GM18511 (cell line): ENCODE measurements around the gene SKP1.

Experiments
- ATAC-seq: cut with Tn5 transposase; IDR thresholded peaks from one replicate; pipeline ENCODE4 v1.9.1; 2021; ENCODE audit warnings: mild to moderate bottlenecking, moderate library complexity; ENCODE audit not compliant: unreplicated experiment

The SKP1 gene

GRCh38 chr5:134143944-134144941 is 32.5 kb downstream of the SKP1 start:
- no peak for ATAC-seq

DNA sequence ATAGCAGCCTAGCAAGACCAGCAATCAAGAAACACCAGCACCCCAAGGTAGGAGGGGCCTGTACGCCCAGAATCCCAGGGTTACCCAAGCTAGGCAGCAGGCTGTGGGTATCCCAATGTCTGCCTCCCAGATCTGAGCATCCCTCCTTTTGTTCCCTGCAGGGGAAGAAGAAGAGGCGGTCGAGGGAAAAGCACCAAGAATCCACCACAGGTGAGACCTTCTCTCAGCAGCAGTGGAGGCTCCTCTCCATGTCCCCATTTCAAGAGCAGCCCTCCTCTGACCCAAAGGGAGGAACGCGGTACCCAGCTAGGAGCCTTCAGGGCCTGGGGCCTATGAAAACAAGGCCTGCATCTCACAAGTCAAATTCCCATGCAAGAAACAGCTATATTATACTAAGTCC is 33.3 kb downstream of the SKP1 start:
- no peak for ATAC-seq

- no peak for ATAC-seq
Observed at GRCh38 chr5:134142806-134143205, 33.9 kb downstream of the SKP1 start.

DNA sequence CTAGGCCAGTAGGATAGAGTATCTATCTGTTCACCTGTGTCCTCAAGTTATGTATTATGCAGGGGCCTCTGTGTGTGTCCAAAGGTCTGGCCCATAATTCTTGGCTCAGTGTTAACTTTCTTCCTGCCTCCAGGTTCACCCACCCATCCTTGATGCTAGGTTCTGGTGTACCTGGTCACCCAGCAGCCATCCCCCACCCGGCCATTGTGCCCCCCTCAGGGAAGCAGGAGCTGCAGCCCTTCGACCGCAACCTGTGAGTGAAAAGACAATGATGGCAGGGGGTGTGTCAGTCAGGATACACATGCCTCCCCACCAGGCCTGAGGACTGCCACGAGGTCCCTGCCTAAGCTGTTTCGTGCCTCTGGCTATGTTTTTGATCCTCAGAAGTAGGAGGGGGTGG is 34.7 kb downstream of the SKP1 start:
- no peak for ATAC-seq

DNA sequence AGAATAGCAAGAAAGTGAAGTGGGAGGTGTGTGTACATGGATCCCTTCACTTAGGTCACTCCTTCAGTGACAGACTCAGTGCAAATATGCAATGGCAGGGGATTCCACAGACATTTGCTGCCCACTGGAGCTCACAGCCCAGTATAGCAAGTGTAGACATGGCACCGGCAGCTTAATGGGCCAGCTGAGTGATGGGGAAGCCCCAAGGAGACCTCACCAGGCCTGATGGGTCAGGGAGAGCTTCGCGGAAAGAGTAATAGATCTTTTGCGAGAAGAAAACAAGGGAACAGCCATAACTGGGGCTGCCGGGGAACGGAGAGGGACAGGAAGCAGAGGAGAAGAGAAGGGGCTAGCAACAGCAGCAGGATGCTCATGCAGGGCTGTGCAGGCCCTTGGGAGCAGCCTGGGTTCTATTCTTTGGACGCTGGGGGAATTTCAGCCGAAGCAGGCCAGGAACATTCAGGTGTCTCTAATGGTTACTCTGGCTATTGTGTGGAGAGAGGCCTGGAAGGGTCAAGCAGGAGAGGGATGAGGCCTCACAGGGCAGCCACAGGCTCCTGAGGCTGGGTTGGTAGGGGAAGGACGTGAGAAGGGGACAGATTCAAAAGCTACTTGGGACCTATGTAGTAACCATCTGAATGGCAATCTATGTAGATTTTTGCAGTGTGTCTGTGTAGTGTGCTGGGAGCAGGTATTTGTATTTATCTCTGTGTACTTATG is 35.3 kb downstream of the SKP1 start:
- no peak for ATAC-seq

DNA sequence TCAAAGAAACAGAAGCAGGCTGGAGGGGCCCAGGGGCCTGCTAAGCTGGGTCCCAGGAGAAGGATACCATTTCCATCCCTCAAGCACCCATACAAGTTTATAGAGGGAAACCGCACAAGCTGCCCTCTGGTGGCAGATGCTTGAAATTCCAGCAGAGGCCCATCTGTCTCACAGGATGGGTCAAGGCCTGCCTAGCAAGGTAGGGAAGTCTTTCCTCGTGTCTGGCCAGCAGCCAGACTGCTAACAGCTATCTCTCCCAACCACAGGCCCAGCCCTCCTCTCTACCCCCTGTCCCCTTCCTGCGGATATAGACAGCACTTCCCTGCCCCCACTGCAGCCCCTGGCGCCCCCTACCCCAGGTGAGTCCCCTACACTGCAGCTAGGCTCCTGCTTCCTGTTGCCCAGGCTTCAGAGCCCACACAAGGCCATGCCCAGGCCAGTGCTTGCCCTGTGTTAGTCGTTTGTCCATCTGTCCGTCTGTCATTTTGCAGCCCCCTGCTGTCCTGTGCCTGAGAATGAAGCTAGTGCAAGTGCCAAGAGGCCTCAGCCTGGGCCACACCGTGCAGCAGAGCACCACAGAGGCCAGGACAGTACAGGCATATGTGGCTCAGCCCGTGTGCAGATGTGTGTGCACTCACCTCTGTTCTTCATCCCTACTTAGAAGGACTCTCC is 36.1 kb downstream of the SKP1 start:
- ATAC-seq, result peak; percentile 58

- no peak for ATAC-seq
Observed at GRCh38 chr5:134139891-134140469, 36.8 kb downstream of the SKP1 start.

- no peak for ATAC-seq
Observed at GRCh38 chr5:134139377-134139851, 37.3 kb downstream of the SKP1 start.

DNA sequence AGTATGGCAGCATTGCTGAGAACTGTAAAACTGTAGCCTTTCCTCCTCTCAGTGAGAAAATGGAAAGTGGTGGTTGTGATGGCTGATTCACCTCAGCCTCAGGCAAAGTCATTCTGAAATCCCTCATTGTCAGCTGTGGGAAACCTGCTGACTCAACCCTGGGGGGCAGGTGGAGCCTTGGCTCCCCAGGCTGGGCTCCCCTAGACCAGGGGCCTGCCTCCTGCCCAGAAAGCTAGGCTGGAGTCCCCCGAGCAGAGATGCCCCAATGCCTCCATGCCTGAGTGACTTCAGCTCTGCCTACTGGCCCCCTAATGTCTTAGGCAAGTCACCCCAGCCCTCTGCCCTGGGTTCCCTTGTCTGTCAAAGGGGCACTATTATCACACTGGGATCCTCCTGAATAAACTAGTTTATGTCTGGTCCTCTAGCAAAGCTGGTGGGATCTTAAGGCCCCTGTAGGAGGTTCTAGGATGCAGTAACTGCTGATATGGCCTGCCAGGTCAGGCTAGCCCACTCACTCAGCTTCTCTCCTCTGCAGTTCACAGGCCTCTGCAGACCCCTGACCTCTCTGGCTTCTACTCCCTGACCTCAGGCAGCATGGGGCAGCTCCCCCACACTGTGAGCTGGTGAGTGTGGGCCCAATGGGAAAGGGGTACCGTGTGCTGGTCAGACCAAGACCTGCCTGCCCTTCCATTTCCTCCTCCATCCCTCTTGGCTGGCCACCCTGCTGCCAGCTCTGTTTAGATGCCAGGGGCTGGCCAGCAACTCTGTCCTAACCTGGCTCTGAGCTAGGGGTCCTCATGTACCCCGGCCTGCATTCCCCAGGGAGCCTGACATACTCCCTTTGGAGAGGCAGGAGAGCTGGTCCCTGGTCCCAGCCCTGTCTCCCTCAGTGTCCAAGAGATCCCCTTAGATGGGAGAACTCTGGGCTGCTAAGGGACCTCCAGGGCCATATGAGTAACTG is 38.1 kb downstream of the SKP1 start:
- ATAC-seq, result peak; percentile 82

GRCh38 chr5:134136771-134137170 is 40.0 kb downstream of the SKP1 start:
- no peak for ATAC-seq

GRCh38 chr5:134136221-134136631 is 40.5 kb downstream of the SKP1 start:
- no peak for ATAC-seq

- no peak for ATAC-seq
Observed at GRCh38 chr5:134135091-134135655, 41.6 kb downstream of the SKP1 start.

- ATAC-seq, result no peak
Observed at GRCh38 chr5:134133995-134134541, 42.7 kb downstream of the SKP1 start.

DNA sequence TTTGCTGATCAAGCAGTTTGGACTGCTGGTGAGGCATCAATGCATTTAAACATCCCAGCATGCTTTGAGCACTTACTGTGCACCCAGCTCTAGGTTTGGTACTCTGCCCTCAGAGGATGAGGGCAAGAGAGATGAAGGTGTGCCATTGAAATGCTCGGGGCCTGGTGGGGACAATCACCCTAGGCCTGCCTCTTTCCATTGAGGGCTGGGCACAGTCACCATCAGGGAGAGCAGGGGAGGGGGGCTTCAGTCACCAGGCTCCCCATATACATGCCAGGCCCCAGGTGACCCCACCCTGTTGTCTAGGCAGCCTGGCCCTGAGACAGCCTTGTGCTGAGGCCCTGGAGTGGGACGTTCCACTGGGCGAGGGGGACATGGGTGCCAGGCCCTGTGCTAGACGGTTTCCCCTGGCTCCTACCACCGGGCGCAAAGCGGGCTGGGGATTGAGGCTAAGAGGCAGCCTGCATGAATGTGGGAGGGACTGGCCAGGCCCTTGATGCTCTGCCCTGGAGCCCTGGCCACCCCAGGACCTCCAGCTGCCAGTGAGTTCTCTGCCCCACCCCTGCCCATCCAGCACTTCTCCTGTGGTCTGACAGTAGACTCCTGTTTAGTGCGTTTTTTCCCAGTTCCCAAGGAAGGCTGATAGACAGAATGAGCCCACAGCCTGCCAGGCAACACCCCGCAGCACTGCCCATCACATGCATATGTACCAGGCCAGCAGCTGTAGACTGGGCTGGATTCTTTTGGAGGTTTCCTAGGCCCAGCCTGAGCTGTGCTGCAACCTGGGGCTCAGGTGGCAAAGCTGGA is 43.4 kb downstream of the SKP1 start:
- ATAC-seq, result no peak

GRCh38 chr5:134132372-134133187 is 44.2 kb downstream of the SKP1 start:
- ATAC-seq, result no peak

GRCh38 chr5:134131578-134132350 is 45.0 kb downstream of the SKP1 start:
- ATAC-seq, result no peak

DNA sequence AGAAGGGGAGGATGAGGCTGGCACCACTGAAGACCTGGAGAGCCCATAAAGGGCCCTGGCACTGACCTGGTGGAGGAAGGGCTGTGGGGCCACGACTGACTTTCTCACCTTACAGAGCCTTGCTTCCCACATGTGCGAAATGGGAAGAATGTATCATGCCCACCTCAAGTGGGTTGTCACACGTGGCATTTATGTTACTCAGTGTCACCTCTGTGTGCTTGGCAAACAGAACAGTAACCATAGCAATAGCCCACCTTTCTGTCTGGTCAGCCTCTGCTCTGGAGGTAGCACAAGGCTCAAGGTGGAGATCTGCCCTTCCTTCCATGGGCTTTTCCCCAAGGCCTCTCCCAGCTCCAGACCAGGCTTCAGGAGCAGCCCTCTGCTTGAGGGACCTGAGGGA is 45.6 kb downstream of the SKP1 start:
- no peak for ATAC-seq
